ENCODE measurements around the gene DNAJC21. TPM values are rescaled to one million over a fixed set of nuclear protein-coding genes. Genes with fewer than 3 reads are reported as not detected.
A peak's percentile ranks its signal among the peaks of the same experiment; 100 is the strongest.

DNAJC21 gene
- total RNA-seq, 5 donors from 2014 or later (not counting 1 experiment from before 2014, with no cell fraction given) = 46.2 to 56.0 (median 51.9) TPM

DNA sequence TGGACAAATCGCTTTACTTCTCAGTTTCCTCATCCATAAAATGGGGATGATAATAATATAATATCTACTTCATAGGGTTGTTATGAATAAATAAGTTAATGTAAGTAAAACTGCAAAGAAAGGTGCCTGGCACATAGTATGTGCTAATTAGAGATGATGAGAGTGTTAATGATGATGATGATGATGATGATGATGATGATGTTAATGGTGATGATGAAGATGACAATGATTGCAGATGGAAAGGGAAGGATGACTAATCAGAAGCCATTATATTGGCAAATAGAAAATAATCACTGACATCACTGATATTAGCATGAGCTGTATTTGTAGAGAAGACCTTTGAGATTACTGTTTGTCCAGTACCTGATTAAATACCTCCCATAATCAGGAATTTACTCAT is 34.6 kb upstream of the DNAJC21 start:
- Histone ChIP-seq H3K4me1 (ENCODE audit: control insufficient read depth in 1 of 2, extremely low read depth in 1 of 2, insufficient read depth in 2 of 2, low read length in 2 of 2) (no peaks in the 10 kb centered on the region), H3K36me3 (ENCODE audit: control insufficient read depth in 2 of 2, extremely low read depth in 1 of 2, insufficient read depth in 1 of 2, low read length in 1 of 2) (no peaks in the 10 kb centered on the region), H3K27me3 (replicated peaks in 1 of 2; ENCODE audit: control insufficient read depth in 2 of 2, extremely low read depth in 1 of 2, insufficient read depth in 2 of 2, low read length in 1 of 2) (no peaks in the 10 kb centered on the region), H3K4me3 (ENCODE audit: control insufficient read depth in 1 of 2, extremely low read depth in 1 of 2, low read length in 1 of 2) (no peak overlapping the region), H3K9me3 (no peaks in the 10 kb centered on the region), H3K27ac (ENCODE audit: low read length) (no peak overlapping the region)
- Mint-ChIP-seq H3K27me3 (no peaks in the 10 kb centered on the region), H3K9me3 (no peaks in the 10 kb centered on the region), H3K4me1 (no peaks in the 10 kb centered on the region), H3K4me3 (no peak overlapping the region), H3K36me3 (no peaks in the 10 kb centered on the region), H3K27ac (no peak overlapping the region)
- no CpG with 5 or more reads among the region's 1 CpG for WGBS (ENCODE audit: insufficient coverage)
- no peak for ATAC-seq (replicated peaks in 1 of 4)
- no peak for DNase-seq
- ChIA-PET POLR2A (interaction anchor here in 1 of 2 donors (0.5 kb wide), 1 partner anchor 373 kb away, joined by 4 read pairs; no protein-coding TSS in a partner anchor), CTCF (interaction anchor here in 1 of 2 donors (1.0 kb wide), 1 partner anchor 419 kb away, joined by 3 read pairs; no protein-coding TSS in a partner anchor)

GRCh38 chr5:34895641-34896419 is 33.5 kb upstream of the DNAJC21 start:
- no peak overlapping the region for H3K4me3 ChIP-seq (ENCODE audit: control insufficient read depth in 1 of 2, extremely low read depth in 1 of 2, low read length in 1 of 2)
- H3K27me3 ChIP-seq (replicated peaks in 1 of 2; ENCODE audit: control insufficient read depth in 2 of 2, extremely low read depth in 1 of 2, insufficient read depth in 2 of 2, low read length in 1 of 2) = no peaks in the 10 kb centered on the region
- Mint-ChIP-seq H3K36me3 (no peaks in the 10 kb centered on the region), H3K27me3 (no peaks in the 10 kb centered on the region), H3K27ac (no peak overlapping the region), H3K9me3 (no peaks in the 10 kb centered on the region), H3K4me3 (no peak overlapping the region), H3K4me1 (no peaks in the 10 kb centered on the region)
- no peak for DNase-seq
- H3K4me1 ChIP-seq (ENCODE audit: control insufficient read depth in 1 of 2, extremely low read depth in 1 of 2, insufficient read depth in 2 of 2, low read length in 2 of 2) = no peaks in the 10 kb centered on the region
- CTCF ChIA-PET = interaction anchor here (0.6 to 4.0 kb wide), 5 partner anchors 10 to 420 kb away, joined by 3 to 29 read pairs (median 3); no protein-coding TSS in a partner anchor
- WGBS (ENCODE audit: insufficient coverage) = 100% methylated on average over 2 of the region's 2 CpGs
- H3K36me3 ChIP-seq (ENCODE audit: control insufficient read depth in 2 of 2, extremely low read depth in 1 of 2, insufficient read depth in 1 of 2, low read length in 1 of 2) = no peaks in the 10 kb centered on the region
- H3K9me3 ChIP-seq = no peaks in the 10 kb centered on the region
- POLR2A ChIA-PET = no interaction called here
- no peak for ATAC-seq (replicated peaks in 1 of 4)
- H3K27ac ChIP-seq (ENCODE audit: low read length) = no peak overlapping the region

GRCh38 chr5:34897646-34898045 is 31.7 kb upstream of the DNAJC21 start:
- POLR2A ChIA-PET = no interaction called here
- Histone ChIP-seq H3K4me1 (ENCODE audit: control insufficient read depth in 1 of 2, extremely low read depth in 1 of 2, insufficient read depth in 2 of 2, low read length in 2 of 2) (no peaks in the 10 kb centered on the region), H3K27ac (ENCODE audit: low read length) (no peak overlapping the region), H3K27me3 (replicated peaks in 1 of 2; ENCODE audit: control insufficient read depth in 2 of 2, extremely low read depth in 1 of 2, insufficient read depth in 2 of 2, low read length in 1 of 2) (no peaks in the 10 kb centered on the region), H3K4me3 (ENCODE audit: control insufficient read depth in 1 of 2, extremely low read depth in 1 of 2, low read length in 1 of 2) (no peak overlapping the region), H3K9me3 (no peaks in the 10 kb centered on the region), H3K36me3 (ENCODE audit: control insufficient read depth in 2 of 2, extremely low read depth in 1 of 2, insufficient read depth in 1 of 2, low read length in 1 of 2) (no peaks in the 10 kb centered on the region)
- no peaks in the 10 kb centered on the region for H3K4me1 Mint-ChIP-seq
- H3K4me3 Mint-ChIP-seq = no peak overlapping the region
- CTCF ChIA-PET = interaction anchor here (1.4 to 4.0 kb wide), 6 partner anchors 49 to 413 kb away, joined by 3 to 29 read pairs (median 7); no protein-coding TSS in a partner anchor
- H3K27me3 Mint-ChIP-seq = no peaks in the 10 kb centered on the region
- no peak overlapping the region for H3K27ac Mint-ChIP-seq
- H3K9me3 Mint-ChIP-seq = no peaks in the 10 kb centered on the region
- DNase-seq (no peak), ATAC-seq (replicated peaks in 1 of 4) (no peak)
- no peaks in the 10 kb centered on the region for H3K36me3 Mint-ChIP-seq

DNA sequence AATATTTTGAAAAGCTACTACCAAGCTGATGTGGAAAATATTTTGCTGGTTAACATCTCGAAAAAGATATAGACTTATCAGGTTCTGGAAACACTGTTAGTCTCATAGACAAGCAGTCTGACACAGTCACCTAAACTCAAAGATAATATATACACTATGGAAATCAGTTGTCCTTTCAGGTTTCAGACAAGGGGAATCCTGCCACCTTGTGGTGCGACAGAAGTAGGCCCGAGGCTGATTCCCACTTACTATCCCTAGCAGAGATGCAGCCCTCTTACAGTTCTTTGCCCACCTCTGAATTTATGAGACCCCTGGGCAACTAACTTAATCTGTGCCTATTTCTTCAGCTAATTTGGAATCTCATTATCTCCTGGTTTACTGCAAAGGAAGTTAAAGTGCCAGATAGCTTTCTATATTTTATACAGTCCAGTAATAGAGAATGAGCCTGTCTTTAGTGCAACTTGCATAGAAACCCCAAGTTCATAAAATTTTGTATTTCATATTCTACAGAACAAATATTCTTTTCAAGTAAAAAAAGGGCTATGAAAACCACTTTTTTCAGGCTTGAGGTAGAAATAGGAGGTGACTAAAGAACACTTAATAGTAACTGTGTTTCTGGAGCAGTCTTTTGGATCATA is 31.0 kb upstream of the DNAJC21 start:
- H3K9me3 ChIP-seq = no peaks in the 10 kb centered on the region
- POLR2A ChIA-PET = interaction anchor here in 1 of 2 donors (0.6 kb wide), 1 partner anchor 1376 kb away, joined by 3 read pairs; no protein-coding TSS in a partner anchor
- H3K9me3 Mint-ChIP-seq = no peaks in the 10 kb centered on the region
- DNase-seq (peak; percentile 2 to 77 (median 43)), ATAC-seq (replicated peaks in 1 of 4) (peak; percentile 64 to 75 (median 70))
- no peak overlapping the region for H3K27ac ChIP-seq (ENCODE audit: low read length)
- H3K27me3 ChIP-seq (replicated peaks in 1 of 2; ENCODE audit: control insufficient read depth in 2 of 2, extremely low read depth in 1 of 2, insufficient read depth in 2 of 2, low read length in 1 of 2) = no peaks in the 10 kb centered on the region
- no peak overlapping the region for H3K4me3 Mint-ChIP-seq
- no peaks in the 10 kb centered on the region for H3K4me1 Mint-ChIP-seq
- CTCF ChIA-PET = interaction anchor here (0.7 to 4.0 kb wide), 14 partner anchors 13 to 424 kb away, joined by 3 to 29 read pairs (median 4); partner anchors contain the start of genes BRIX1 (in 1 of the 2) and RAD1 (in 1 of the 2)
- no peak overlapping the region for H3K4me3 ChIP-seq (ENCODE audit: control insufficient read depth in 1 of 2, extremely low read depth in 1 of 2, low read length in 1 of 2)
- no peaks in the 10 kb centered on the region for H3K4me1 ChIP-seq (ENCODE audit: control insufficient read depth in 1 of 2, extremely low read depth in 1 of 2, insufficient read depth in 2 of 2, low read length in 2 of 2)
- no peaks in the 10 kb centered on the region for H3K36me3 ChIP-seq (ENCODE audit: control insufficient read depth in 2 of 2, extremely low read depth in 1 of 2, insufficient read depth in 1 of 2, low read length in 1 of 2)
- H3K27ac Mint-ChIP-seq = no peak overlapping the region
- H3K36me3 Mint-ChIP-seq = no peaks in the 10 kb centered on the region
- H3K27me3 Mint-ChIP-seq = no peaks in the 10 kb centered on the region
- WGBS (ENCODE audit: insufficient coverage) = 5% methylated on average over 2 of the region's 3 CpGs

GRCh38 chr5:34899066-34899465 is 30.3 kb upstream of the DNAJC21 start:
- Mint-ChIP-seq H3K27me3 (no peaks in the 10 kb centered on the region), H3K36me3 (no peaks in the 10 kb centered on the region), H3K4me3 (no peak overlapping the region), H3K27ac (no peak overlapping the region), H3K4me1 (no peaks in the 10 kb centered on the region), H3K9me3 (no peaks in the 10 kb centered on the region)
- Histone ChIP-seq H3K27me3 (replicated peaks in 1 of 2; ENCODE audit: control insufficient read depth in 2 of 2, extremely low read depth in 1 of 2, insufficient read depth in 2 of 2, low read length in 1 of 2) (no peaks in the 10 kb centered on the region), H3K4me3 (ENCODE audit: control insufficient read depth in 1 of 2, extremely low read depth in 1 of 2, low read length in 1 of 2) (no peak overlapping the region), H3K4me1 (ENCODE audit: control insufficient read depth in 1 of 2, extremely low read depth in 1 of 2, insufficient read depth in 2 of 2, low read length in 2 of 2) (no peaks in the 10 kb centered on the region), H3K27ac (ENCODE audit: low read length) (no peak overlapping the region), H3K9me3 (no peaks in the 10 kb centered on the region), H3K36me3 (ENCODE audit: control insufficient read depth in 2 of 2, extremely low read depth in 1 of 2, insufficient read depth in 1 of 2, low read length in 1 of 2) (no peaks in the 10 kb centered on the region)
- 88% methylated on average over 2 of the region's 2 CpGs for WGBS (ENCODE audit: insufficient coverage)
- DNase-seq (no peak), ATAC-seq (replicated peaks in 1 of 4) (no peak)
- CTCF ChIA-PET = interaction anchor here (0.7 to 4.0 kb wide), 13 partner anchors 16 to 424 kb away, joined by 3 to 29 read pairs (median 4); partner anchors contain the start of genes BRIX1 (in 1 of the 2) and RAD1 (in 1 of the 2)
- POLR2A ChIA-PET = interaction anchor here in 1 of 2 donors (0.6 kb wide), 1 partner anchor 1376 kb away, joined by 3 read pairs; no protein-coding TSS in a partner anchor

- H3K9me3 ChIP-seq = no peaks in the 10 kb centered on the region
- no peaks in the 10 kb centered on the region for H3K27me3 ChIP-seq (replicated peaks in 1 of 2; ENCODE audit: control insufficient read depth in 2 of 2, extremely low read depth in 1 of 2, insufficient read depth in 2 of 2, low read length in 1 of 2)
- POLR2A ChIA-PET = no interaction called here
- no peak overlapping the region for H3K27ac ChIP-seq (ENCODE audit: low read length)
- no peak for ATAC-seq (replicated peaks in 1 of 4)
- Mint-ChIP-seq H3K4me3 (no peak overlapping the region), H3K4me1 (no peaks in the 10 kb centered on the region), H3K27ac (no peak overlapping the region), H3K9me3 (no peaks in the 10 kb centered on the region), H3K27me3 (no peaks in the 10 kb centered on the region), H3K36me3 (peaks cover 5% of the 10 kb centered on the region)
- H3K4me1 ChIP-seq (ENCODE audit: control insufficient read depth in 1 of 2, extremely low read depth in 1 of 2, insufficient read depth in 2 of 2, low read length in 2 of 2) = no peaks in the 10 kb centered on the region
- CTCF ChIA-PET = interaction anchor here (0.5 to 0.9 kb wide), 2 partner anchors 377 to 829 kb away, joined by 4 read pairs; no protein-coding TSS in a partner anchor
- DNase-seq = no peak
- H3K36me3 ChIP-seq (ENCODE audit: control insufficient read depth in 2 of 2, extremely low read depth in 1 of 2, insufficient read depth in 1 of 2, low read length in 1 of 2) = peaks cover 4 to 5% of the 10 kb centered on the region in 2 donors
- WGBS (ENCODE audit: insufficient coverage) = 96% methylated on average over 5 of the region's 6 CpGs
- H3K4me3 ChIP-seq (ENCODE audit: control insufficient read depth in 1 of 2, extremely low read depth in 1 of 2, low read length in 1 of 2) = no peak overlapping the region
Observed at GRCh38 chr5:34900652-34901051, 28.7 kb upstream of the DNAJC21 start.
